Prostate gland (tissue), 2 donors: Measurements from ENCODE around the gene CHMP6.

ENCODE experiments used
- POLR2A ChIP-seq: fragments of 450-650 bp; IDR thresholded peaks from one replicate; pipeline ENCODE4 v1.6.1; 2016; ENCODE audit warnings: antibody characterized with exemption, mild to moderate bottlenecking
- TF ChIP-seq, protein P1 (sequence below), 4 experiments: fragments of 200-600 bp in 2 of 4; fragments of 450-650 bp in 2 of 4; sonication (generic) in 2 of 4; IDR thresholded peaks; 1 replicate in 3 of 4; 2 replicates in 1 of 4; pipeline ENCODE4 v1.5.1; 2016 to 2019; ENCODE audit warnings: antibody characterized with exemption in 4 of 4, mild to moderate bottlenecking in 2 of 4, moderate library complexity in 2 of 4

- TF ChIP-seq, protein P1, sequence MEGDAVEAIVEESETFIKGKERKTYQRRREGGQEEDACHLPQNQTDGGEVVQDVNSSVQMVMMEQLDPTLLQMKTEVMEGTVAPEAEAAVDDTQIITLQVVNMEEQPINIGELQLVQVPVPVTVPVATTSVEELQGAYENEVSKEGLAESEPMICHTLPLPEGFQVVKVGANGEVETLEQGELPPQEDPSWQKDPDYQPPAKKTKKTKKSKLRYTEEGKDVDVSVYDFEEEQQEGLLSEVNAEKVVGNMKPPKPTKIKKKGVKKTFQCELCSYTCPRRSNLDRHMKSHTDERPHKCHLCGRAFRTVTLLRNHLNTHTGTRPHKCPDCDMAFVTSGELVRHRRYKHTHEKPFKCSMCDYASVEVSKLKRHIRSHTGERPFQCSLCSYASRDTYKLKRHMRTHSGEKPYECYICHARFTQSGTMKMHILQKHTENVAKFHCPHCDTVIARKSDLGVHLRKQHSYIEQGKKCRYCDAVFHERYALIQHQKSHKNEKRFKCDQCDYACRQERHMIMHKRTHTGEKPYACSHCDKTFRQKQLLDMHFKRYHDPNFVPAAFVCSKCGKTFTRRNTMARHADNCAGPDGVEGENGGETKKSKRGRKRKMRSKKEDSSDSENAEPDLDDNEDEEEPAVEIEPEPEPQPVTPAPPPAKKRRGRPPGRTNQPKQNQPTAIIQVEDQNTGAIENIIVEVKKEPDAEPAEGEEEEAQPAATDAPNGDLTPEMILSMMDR (IDR thresholded peaks at IDR 0.05): no peak
- no peak for TF ChIP-seq POLR2A
These were observed 12.8 kb upstream of the CHMP6 start for GRCh38 chr17:80978499-80979497.
